H1 (cell line): Measurements from ENCODE around the gene MED10. TPM values are rescaled to one million over a fixed set of nuclear protein-coding genes. Genes with fewer than 3 reads are reported as not detected.

Source experiments
- CBX5 ChIP-seq: fragments of 300-800, 300-1000 bp; sonication (generic); IDR thresholded peaks from 2 replicates; pipeline ENCODE4 v1.7.1; 2016; ENCODE audit warnings: antibody characterized with exemption, low read length, low read depth
- JUND ChIP-seq: IDR thresholded peaks from 2 replicates; pipeline ENCODE4 v1.6.1; 2011; ENCODE audit warnings: mild to moderate bottlenecking, improper control_type of control experiment, low read length
- NANOG ChIP-seq: IDR thresholded peaks from 2 replicates; pipeline ENCODE4 v1.6.1; 2011; ENCODE audit warnings: low read length, low read depth, mild to moderate bottlenecking, inconsistent platforms; ENCODE audit not compliant: insufficient read depth, poor library complexity, severe bottlenecking
- PHF8 ChIP-seq: fragments of 200-600 bp; sonication (generic); conservative IDR thresholded peaks from 2 replicates; pipeline ENCODE4 v1.7.1; 2012; ENCODE audit warnings: low read depth, mild to moderate bottlenecking, inconsistent platforms, low read length, moderate library complexity
- RFX5 ChIP-seq: IDR thresholded peaks from 2 replicates; pipeline ENCODE4 v1.6.1; 2011; ENCODE audit warnings: low read depth, low read length, improper control_type of control experiment, borderline replicate concordance
- TBP ChIP-seq: IDR thresholded peaks from 2 replicates; pipeline ENCODE4 v1.6.1; 2011; ENCODE audit warnings: low read depth, low read length, improper control_type of control experiment
- polyA plus RNA-seq, 7 experiments: library from polyadenylated mRNA; depleted of rRNA in 3 of 7; stranded (reverse) in 5 of 7; unstranded in 2 of 7; fragments of >200 nt in 5 of 7; fragments of 200-250 nt in 2 of 7; gene quantifications; 1 replicate in 5 of 7; 2 replicates in 1 of 7; 4 replicates in 1 of 7; pipeline versions ENCODE4 v1.2.1 to v1.2.3, GENCODE V29; 2011 to 2013; ENCODE audit warnings: missing spikeins in 2 of 7, mixed read lengths in 2 of 7
- total RNA-seq: library from RNA; stranded (reverse); fragmentation: NEBNext Ultra II Directional; extraction: Animal tissue kit (Norgen Biotek cat#: 25700); gene quantifications from 2 replicates; pipeline ENCODE4 v1.2.1, GENCODE V29; 2021

The MED10 gene
- total and polyA plus RNA-seq, 2 of the 8 experiments (the other 6 are each of a cell fraction or from before 2014, with no cell fraction given): 20.1 to 23.2 TPM

GRCh38 chr5:6356578-6357164, 21.7 kb downstream of the MED10 start (continued):
- TF ChIP-seq PHF8: no peak
- TF ChIP-seq CBX5: no peak
- TF ChIP-seq TBP: no peak
- no peak for TF ChIP-seq NANOG
- TF ChIP-seq RFX5: no peak
- TF ChIP-seq JUND: no peak
